Fibroblast of pulmonary artery (primary cell): ENCODE measurements around the gene SLC25A11.

Source experiments
- DNase-seq: peaks from one replicate; pipeline ENCODE4 v3.0.0-alpha.2; 2010; ENCODE audit warnings: low read depth
- H3K4me3 ChIP-seq: replicated peaks from 2 replicates; pipeline ENCODE4 v1.5.1; 2011; ENCODE audit warnings: low read depth, mild to moderate bottlenecking, control low read depth, low read length, moderate library complexity
- CTCF ChIP-seq: IDR thresholded peaks from 2 replicates; pipeline ENCODE4 v1.5.1; 2011; ENCODE audit warnings: mild to moderate bottlenecking, control low read depth, low read length, inconsistent platforms; ENCODE audit errors: missing control alignments

The SLC25A11 gene

GRCh38 chr17:4939546-4939795, 375 bp downstream of the SLC25A11 start:
- DNase-seq = peak; percentile 19
- peak overlapping the region; percentile 88 for H3K4me3 ChIP-seq
- no peak for TF ChIP-seq CTCF

- no peak for DNase-seq
- H3K4me3 ChIP-seq = peak overlapping the region; percentile 88
- no peak for TF ChIP-seq CTCF
These were observed 929 bp downstream of the SLC25A11 start for GRCh38 chr17:4938688-4939545.

GRCh38 chr17:4938069-4938491, 1.8 kb downstream of the SLC25A11 start:
- no peak for DNase-seq
- H3K4me3 ChIP-seq = no peak overlapping the region
- TF ChIP-seq CTCF = no peak

GRCh38 chr17:4937553-4937952, 2.3 kb downstream of the SLC25A11 start:
- no peak for TF ChIP-seq CTCF
- no peak overlapping the region for H3K4me3 ChIP-seq
- no peak for DNase-seq

GRCh38 chr17:4936436-4936835, 3.4 kb downstream of the SLC25A11 start:
- DNase-seq = no peak
- no peak overlapping the region for H3K4me3 ChIP-seq
- TF ChIP-seq CTCF = no peak

GRCh38 chr17:4935650-4936049, 4.2 kb downstream of the SLC25A11 start:
- H3K4me3 ChIP-seq = no peak overlapping the region
- DNase-seq = no peak
- TF ChIP-seq CTCF = no peak
